ENCODE data around the gene SCAMP5. TPM values are rescaled to one million over a fixed set of nuclear protein-coding genes. Genes with fewer than 3 reads are reported as not detected.

Gene SCAMP5
- total RNA-seq, 1 donor from 2014 or later, result 57.2 TPM

- no peak for DNase-seq (ENCODE audit: low spot score)
Observed at GRCh38 chr15:75022783-75023180, 27.4 kb downstream of the SCAMP5 start.

- DNase-seq (ENCODE audit: low spot score), result peak; percentile 98
Observed at GRCh38 chr15:75023181-75023871, 28.0 kb downstream of the SCAMP5 start, which contains the start of gene PPCDC. Gene PPCDC, plus strand, starts transcription at chr15:75023590. Its CDS starts 4,729 bp downstream, at chr15:75028319.

GRCh38 chr15:75023872-75024636 is 28.7 kb downstream of the SCAMP5 start:
- no peak for DNase-seq (ENCODE audit: low spot score)

- DNase-seq (ENCODE audit: low spot score), result no peak
Observed at GRCh38 chr15:75025107-75025506, 29.7 kb downstream of the SCAMP5 start.

GRCh38 chr15:75025548-75026260 is 30.3 kb downstream of the SCAMP5 start:
- no peak for DNase-seq (ENCODE audit: low spot score)

- DNase-seq (ENCODE audit: low spot score), result no peak
Observed at GRCh38 chr15:75027551-75027950, 32.2 kb downstream of the SCAMP5 start.

- DNase-seq (ENCODE audit: low spot score), result no peak
Observed at GRCh38 chr15:75028991-75029377, 33.6 kb downstream of the SCAMP5 start.

- peak; percentile 94 for DNase-seq (ENCODE audit: low spot score)
Observed at GRCh38 chr15:75029378-75030022, 34.1 kb downstream of the SCAMP5 start.

- no peak for DNase-seq (ENCODE audit: low spot score)
Observed at GRCh38 chr15:75030023-75030413, 34.7 kb downstream of the SCAMP5 start.

GRCh38 chr15:75030424-75030823 is 35.1 kb downstream of the SCAMP5 start:
- no peak for DNase-seq (ENCODE audit: low spot score)

GRCh38 chr15:75031848-75032247 is 36.5 kb downstream of the SCAMP5 start:
- DNase-seq (ENCODE audit: low spot score), result no peak

GRCh38 chr15:75032395-75032794 is 37.0 kb downstream of the SCAMP5 start:
- DNase-seq (ENCODE audit: low spot score), result no peak

- no peak for DNase-seq (ENCODE audit: low spot score)
Observed at GRCh38 chr15:75033809-75034208, 38.4 kb downstream of the SCAMP5 start.

GRCh38 chr15:75034615-75035014 is 39.3 kb downstream of the SCAMP5 start:
- no peak for DNase-seq (ENCODE audit: low spot score)

- DNase-seq (ENCODE audit: low spot score), result peak; percentile 80
Observed at GRCh38 chr15:75036212-75036616, 40.9 kb downstream of the SCAMP5 start.

GRCh38 chr15:75037685-75038084 is 42.3 kb downstream of the SCAMP5 start:
- DNase-seq (ENCODE audit: low spot score), result no peak

GRCh38 chr15:75038231-75038630 is 42.9 kb downstream of the SCAMP5 start:
- DNase-seq (ENCODE audit: low spot score), result no peak

- peak; percentile 81 for DNase-seq (ENCODE audit: low spot score)
Observed at GRCh38 chr15:75042730-75043508, 47.6 kb downstream of the SCAMP5 start.

- DNase-seq (ENCODE audit: low spot score), result peak; percentile 95
Observed at GRCh38 chr15:75043509-75044257, 48.3 kb downstream of the SCAMP5 start.

- DNase-seq (ENCODE audit: low spot score), result no peak
Observed at GRCh38 chr15:75044258-75044878, 49.0 kb downstream of the SCAMP5 start.

Measured in mucosa of gallbladder (tissue), 1 donor.